HuH-7.5 (cell line): ENCODE data around the gene SLC39A13.

ENCODE experiments used
- DNase-seq: peaks from one replicate; pipeline ENCODE4 v3.0.0; 2011; ENCODE audit warnings: low spot score

Gene SLC39A13

GRCh38 chr11:47454258-47454671 is 45.9 kb downstream of the SLC39A13 start:
- peak; percentile 67 for DNase-seq

GRCh38 chr11:47460571-47461235 is 52.3 kb downstream of the SLC39A13 start:
- no peak for DNase-seq

- DNase-seq = no peak
These were observed 53.5 kb downstream of the SLC39A13 start for GRCh38 chr11:47461876-47462275.

GRCh38 chr11:47464483-47464882 is 56.1 kb downstream of the SLC39A13 start:
- DNase-seq = no peak
